Activated T-cell treated with anti-CD3 and anti-CD28 coated beads for 24 hours (primary cell): ENCODE measurements around the gene GZMM.

Source experiments
- DNase-seq: peaks from one replicate; pipeline ENCODE4 v3.0.0-alpha.2; 2020; ENCODE audit warnings: low read depth

The GZMM gene

DNA sequence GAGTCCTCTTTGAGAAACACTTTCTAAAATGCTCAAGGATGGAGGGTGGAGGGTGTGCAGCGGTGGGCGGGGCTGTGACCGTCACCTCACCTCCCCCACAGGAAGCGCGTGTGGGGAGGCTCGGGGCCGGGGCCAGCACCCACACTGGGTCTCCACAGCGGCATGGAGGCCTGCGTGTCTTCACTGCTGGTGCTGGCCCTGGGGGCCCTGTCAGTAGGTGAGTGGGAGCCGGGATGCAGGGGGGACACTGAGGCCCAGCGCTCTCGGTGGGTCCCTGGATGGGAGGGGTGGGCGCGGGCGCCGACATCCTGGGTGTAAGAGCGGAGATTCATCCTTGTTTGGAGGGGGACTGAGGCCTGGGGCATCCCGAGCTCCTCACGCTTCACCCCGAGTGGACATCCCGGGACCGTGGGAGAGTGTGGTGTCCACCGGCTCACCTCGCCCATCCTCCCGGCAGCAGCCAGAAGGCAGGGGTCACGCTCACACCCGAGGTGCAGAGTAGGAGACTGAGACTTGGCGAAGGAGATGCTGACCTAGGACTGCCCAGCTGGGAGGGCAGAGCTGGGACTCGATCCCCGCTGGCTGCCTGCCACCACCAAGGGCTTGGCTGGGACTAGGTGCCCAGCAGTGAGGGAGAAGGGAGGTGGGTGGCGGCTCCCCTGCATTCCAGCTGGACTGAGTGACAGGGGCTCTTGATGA, at the start of gene GZMM:
GZMM (plus strand) TSS at position 144 of the 699 bp plus-strand sequence; CDS start at position 163, 19 bp downstream.
- peak; percentile 62 for DNase-seq

DNA sequence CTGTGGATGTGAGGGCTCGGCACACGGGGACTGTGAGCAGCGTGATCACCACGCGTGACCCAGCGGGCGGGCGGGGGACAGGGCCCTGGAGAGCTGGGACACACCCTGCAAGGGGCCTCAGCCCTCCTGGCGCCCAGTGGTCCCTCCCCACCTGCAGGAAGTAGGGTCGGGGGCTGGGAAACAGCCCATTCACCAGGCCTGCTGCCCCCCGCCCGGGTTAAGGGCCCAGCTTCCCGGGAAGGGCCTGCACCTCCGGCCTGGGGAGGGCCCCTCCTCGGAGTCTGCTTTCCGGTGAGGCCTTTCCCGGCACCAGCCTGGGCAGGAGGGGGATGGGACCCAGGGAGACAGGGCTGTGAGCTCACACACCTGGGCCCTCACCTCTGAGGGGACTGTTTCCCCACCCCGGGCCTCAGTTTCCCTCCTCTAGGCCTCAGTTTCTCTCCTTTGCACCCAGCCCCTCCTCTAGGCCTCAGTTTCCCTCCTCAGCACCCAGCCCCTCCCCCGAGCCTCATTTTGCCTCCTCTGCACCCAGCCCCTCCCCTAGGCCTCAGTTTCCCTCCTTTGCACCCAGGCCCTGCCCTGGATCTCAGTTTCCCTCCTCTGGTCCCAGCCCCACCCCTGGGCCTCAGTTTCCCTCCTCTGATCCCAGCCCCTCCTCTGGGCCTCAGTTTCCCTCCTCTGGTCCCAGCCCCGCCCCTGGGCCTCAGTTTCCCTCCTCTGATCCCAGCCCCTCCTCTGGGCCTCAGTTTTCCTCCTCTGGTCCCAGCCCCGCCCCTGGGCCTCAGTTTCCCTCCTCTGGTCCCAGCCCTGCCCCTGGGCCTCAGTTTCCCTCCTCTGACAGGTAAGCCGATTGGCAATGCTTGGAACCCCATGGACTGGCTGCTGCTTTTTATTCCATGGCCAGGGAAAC, 49.4 kb upstream of the GZMM start:
- no peak for DNase-seq

DNA sequence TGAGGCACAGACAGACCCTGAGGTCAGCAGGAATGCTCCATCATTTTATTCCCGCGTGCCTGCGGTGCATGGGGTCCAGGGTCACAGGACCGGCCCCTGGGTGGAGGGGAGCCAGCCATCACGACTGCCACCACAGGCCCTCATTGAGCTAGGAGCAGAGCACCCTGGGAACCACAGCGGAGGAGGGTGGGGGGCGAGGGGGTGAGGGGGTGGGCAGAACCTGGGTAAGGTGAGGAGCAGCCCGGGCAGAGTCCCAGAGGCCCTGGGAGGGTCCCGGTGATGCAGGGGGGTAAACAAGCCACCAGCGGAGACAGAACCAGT, 48.8 kb upstream of the GZMM start:
- no peak for DNase-seq

DNA sequence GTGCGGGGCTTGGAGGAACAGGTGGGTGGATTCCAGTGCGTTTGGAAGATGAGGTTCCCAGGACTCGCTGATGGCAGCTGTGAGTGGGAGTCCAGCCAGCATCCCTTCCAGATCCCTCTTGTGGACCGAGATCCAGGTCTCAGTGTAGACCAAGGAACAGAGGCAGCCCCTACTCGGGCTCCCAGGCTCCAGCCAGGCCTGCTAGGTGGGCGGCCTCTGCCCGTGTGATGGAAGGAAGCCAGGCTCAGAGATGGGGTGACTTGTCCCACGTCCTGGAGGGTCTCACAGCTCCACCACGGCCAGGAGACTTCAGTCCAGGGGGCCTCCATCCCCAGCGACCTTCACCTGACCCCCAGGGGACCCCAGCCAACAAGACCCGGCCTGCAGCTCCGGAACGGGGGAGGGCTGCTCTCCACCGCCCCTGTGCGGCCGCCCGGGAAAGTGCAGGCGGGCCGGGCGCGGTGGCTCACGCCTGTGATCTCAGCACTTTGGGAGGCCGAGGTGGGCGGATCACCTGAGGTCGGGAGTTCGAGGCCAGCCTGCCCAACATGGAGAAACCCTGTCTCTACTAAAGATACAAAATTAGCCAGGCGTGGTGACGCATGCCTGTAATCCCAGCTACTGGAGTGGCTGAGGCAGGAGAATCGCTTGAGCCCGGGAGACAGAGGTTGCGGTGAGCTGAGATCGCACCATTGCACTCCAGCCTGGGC, 48.3 kb upstream of the GZMM start:
- no peak for DNase-seq

DNA sequence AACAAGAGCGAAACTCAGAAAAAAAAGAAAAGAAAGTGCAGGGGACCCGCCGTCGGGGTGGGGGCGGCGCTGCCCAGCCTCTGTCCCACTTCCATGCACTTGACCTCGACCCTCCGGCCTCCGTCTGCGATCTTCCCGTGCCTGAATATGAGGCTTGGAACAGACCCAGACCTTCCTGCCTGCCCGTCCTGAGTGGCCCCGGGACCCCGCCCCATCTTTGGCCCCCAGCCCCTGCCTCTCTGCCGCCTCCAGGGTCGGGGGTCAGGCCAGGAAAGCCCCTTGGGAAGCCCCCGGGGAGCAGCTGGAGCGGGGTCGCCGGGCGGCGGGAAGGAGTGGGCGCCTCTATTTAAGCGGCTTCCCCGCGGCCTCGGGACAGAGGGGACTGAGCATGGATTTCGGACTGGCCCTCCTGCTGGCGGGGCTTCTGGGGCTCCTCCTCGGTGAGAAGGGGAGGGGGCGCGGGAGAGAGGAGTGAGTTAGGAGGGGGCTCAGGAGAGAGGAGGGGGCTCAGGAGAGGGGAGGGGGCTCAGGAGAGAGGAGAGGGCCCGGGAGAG, 47.7 kb upstream of the GZMM start, which contains the start of gene MADCAM1:
MADCAM1 (plus strand) TSS at position 375 of the 554 bp plus-strand sequence; CDS start at position 389, 14 bp downstream.
- DNase-seq = no peak

DNA sequence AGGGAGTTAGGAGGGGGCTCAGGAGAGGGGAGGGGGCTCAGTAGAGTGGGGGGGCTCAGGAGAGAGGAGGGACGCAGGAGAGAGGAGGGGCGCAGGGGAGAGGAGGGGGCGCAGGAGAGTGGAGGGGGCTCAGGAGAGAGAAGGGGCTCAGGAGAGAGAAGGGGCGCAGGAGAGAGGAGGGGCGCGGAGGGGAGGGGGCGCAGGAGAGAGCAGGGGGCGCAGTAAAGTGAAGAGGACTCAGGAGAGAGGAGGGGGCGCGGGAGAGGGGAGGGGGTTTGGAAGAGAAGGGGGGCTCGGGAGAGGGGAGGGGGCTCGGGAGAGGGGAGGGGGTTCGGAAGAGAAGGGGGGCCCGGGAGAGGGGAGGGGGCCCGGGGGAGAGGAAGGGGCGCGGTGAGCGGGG, 46.9 kb upstream of the GZMM start:
- DNase-seq = no peak

DNA sequence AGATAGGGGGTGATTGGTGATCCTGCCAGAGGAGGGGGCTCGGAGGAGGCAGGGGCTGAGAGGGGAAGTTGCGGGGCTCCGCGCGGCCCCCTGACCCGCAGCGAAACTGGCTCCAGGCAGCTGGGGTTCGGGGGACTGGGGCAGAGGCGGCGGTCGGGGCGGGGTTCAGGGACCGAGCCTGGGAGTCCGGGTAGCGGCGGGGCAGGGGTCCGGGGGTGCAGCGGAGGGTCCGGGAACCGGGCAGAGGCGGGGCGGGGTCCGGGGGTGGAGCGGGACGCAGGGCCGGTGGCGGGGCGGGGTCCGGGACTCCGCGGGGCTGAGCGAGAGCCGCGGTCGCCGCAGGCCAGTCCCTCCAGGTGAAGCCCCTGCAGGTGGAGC, 46.4 kb upstream of the GZMM start:
- DNase-seq = no peak

DNA sequence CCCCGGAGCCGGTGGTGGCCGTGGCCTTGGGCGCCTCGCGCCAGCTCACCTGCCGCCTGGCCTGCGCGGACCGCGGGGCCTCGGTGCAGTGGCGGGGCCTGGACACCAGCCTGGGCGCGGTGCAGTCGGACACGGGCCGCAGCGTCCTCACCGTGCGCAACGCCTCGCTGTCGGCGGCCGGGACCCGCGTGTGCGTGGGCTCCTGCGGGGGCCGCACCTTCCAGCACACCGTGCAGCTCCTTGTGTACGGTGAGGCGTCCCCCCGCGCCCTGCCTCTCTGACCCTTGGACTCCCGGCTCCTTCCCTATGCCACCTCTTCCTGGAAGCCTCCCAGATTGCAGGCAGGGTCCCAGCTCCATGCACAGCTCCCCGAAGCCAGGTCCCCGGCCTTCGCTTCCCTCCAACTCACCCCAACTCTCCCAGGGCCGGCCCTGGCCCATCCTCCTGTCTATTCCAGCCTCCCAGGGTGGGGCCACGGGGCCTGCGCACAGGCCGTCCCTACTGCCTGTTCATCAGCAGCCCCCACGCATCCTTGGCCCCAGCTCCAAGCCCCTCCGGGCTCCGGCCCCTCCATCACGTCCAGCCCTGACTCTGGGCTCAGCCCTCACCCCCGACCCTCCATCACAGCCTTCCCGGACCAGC, 45.9 kb upstream of the GZMM start:
- no peak for DNase-seq

DNA sequence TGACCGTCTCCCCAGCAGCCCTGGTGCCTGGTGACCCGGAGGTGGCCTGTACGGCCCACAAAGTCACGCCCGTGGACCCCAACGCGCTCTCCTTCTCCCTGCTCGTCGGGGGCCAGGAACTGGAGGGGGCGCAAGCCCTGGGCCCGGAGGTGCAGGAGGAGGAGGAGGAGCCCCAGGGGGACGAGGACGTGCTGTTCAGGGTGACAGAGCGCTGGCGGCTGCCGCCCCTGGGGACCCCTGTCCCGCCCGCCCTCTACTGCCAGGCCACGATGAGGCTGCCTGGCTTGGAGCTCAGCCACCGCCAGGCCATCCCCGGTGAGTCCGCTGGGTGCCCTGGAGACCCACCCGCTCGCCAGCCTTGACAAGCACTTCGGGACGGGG, 45.4 kb upstream of the GZMM start:
- no peak for DNase-seq

DNA sequence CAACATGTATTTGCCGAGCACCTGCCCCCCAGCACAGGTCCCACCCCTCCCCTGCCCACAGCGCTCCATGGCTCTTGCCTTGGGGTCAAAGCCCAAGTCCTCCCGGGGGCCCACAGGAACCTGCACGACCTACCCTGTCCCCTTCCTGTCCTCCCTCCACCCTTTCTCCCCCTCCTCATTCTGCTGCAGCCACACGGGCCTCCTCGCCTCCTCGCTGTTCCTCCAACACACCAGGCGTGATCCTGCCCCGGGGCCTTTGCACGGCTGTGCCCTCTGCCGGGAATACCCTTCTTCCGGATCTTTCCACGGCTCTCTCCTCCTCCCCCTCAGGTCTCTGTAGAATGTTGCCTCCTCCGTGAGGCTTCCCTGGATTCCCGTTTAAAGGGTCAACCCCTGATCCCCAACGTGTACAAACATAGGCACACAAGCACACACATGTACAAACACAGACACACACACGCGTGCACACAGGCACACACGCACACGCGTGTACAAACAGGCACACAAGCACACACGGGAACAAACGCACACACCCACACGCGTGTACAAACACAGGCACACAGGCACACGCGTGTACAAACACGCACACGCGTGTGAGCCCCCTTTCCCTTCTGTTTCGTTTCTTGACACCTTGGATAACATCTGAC, 44.8 kb upstream of the GZMM start:
- DNase-seq = no peak

DNA sequence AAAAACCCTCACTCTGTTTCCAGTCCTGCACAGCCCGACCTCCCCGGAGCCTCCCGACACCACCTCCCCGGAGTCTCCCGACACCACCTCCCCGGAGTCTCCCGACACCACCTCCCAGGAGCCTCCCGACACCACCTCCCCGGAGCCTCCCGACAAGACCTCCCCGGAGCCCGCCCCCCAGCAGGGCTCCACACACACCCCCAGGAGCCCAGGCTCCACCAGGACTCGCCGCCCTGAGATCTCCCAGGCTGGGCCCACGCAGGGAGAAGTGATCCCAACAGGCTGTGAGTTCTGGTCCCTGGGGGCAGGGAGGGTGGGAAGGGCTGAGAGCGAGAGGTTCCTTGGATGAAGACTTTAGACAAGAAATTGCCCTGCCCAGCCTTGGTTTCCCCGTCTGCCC, 42.2 kb upstream of the GZMM start:
- no peak for DNase-seq

DNA sequence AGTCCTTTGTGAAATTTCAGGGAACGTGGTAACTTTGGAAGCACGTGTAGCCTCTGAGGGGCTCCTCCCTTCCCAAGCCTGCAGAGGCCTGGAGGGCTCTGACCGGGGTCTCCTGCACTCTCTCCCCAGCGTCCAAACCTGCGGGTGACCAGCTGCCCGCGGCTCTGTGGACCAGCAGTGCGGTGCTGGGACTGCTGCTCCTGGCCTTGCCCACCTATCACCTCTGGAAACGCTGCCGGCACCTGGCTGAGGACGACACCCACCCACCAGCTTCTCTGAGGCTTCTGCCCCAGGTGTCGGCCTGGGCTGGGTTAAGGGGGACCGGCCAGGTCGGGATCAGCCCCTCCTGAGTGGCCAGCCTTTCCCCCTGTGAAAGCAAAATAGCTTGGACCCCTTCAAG, 39.2 kb upstream of the GZMM start:
- no peak for DNase-seq

DNA sequence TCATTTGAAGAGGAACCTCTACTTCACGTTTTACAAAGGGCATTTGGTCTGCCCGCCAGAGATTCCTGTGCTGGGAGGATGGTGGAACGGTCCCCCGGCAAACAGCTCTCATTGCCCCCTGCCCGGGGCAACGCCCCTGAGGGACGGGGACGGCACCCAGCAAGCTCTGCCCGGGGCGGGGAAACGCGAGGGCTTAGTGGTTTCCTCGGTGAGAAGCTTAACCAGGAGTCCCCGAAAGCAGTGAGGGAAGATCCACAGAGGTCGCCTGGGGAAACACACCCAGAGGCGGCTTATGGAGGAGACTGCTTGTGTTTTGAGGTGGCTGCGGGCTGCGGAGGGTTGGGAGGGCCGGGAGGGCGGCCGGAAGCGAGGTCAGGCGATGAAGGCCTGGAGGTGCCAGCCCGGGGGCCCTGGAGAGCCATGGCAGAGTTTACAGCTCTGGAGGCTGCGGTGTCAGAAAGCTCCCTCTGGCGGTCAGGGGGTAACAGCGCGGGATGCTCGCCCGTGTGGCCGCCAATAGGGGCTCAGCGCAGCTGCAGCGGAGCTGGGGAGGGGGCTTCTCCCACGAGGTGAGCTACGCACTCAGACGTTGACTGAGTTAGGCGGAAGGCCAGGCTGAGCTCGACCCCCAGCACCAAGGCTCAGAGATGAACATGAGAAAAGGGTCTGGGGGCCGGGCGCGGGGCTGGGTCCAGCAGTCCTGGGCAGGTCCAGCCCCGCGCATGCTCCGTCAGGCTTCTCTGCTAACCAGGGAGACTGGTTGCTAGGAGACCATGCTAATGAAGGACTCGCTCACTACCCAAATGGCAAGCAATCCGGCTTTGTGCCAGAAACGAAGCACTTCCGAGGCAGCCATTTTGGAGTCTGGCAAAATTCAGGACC, 37.2 kb upstream of the GZMM start:
- peak; percentile 92 for DNase-seq

DNA sequence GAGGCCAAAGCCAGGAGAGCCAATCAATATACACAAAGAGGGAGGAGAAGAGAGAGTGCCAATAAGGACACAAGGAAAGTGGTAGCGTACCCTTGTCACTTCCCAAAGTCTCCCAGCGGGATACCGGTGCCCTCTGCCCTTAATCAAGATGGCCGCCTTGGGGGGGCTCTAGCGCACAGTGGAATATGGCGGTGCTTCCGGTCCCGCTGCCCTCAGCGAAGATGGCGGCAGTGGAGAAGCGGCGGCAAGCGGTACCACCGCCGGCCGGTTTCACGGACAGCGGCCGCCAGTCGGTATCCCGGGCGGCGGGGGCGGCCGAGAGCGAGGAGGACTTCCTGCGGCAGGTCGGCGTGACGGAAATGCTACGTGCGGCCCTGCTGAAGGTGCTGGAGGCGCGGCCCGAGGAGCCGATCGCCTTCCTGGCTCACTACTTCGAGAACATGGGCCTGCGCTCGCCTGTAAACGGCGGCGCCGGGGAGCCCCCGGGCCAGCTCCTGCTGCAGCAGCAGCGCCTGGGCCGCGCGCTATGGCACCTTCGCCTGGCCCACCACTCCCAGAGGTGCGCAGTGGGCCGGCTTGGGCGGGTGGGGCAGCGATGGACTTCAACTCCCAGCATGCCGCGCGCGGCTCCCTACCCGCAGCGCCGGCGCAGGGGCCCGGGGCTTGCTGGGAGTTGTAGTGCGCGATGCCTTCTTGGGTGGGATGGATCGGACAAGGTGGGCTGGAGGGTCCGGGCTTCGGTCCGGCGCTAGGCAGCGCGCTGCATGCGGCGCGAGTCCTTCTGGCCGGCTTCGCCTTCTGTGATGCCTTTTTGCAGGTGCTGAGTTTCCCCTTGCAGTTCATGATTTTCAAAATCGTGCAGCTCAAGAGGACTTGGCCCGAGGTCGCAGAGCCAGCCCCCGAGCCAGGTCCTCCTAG, 36.3 kb upstream of the GZMM start, which contains the start of gene TPGS1:
TPGS1 (plus strand) TSS at position 212 of the 918 bp plus-strand sequence; CDS start at position 222, 10 bp downstream.
- peak; percentile 68 for DNase-seq

DNA sequence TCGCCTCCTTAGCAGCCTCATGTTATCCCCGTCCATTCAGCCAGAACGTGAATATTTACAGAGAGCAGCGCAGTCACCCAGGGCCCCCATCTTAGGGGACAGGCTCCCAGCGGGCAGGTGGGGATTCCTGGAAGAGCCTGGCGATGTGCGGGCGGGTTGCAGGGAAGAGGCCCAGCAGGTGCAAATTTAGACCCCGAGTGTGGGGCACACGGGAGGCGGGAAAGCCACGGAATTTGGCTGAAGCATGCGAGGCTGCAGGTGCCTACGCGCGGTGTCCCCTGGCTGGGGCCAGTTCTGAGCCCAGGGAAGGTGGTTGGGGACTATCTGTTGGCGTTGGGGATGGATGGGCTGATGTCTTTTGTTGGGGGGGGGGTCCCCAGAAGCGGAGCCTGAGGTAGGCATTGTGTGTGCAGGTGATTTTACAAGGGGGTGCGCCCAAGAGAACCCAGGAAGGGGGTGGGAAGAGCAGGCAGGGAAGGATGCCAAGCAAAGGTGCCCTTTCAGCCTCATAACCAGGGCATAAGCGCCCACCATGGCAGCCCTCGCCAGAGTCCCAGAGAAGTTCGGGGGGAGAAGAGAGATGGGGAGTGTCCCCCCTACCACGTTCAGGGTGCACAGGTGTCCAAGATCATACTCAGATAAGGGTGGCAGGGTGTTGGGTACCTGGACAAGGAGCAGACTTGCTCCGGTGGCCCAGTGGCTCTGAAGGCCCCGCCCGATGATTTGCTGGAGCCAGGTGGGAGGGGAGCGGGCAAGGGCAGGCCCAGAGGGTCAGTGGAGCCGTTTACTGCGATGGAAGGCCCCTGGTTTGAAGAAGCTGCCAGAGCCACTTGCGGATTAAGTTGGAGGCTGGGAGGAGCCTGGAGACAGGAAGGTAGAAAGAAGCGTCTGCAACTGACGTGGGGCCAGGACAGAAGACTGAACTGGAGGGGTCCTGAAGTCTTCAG, 35.4 kb upstream of the GZMM start:
- no peak for DNase-seq

DNA sequence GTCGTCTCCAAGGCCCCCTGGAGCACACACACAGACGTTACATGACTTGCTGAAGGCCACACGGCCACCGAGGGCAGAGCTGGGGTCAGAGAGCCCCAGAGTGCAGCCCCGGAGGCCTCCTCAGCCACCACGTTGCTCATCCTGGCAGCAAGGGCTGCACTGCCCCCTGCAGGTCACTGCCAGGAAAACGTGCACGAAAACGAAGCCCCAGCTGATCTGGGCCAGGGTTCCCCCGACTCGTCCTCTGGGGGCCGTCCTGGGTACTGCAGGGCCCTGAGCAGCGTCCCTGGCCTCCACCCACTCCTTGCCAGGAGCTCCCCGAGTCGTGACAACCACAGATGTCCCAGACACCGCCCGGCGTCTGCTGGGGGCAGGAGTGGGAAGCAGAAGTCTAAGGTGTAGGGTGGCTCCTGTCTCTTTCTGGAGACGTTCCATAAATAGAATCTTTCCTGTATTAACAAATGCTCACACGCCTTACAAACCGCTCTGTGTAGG, 33.2 kb upstream of the GZMM start:
- DNase-seq = peak; percentile 90

DNA sequence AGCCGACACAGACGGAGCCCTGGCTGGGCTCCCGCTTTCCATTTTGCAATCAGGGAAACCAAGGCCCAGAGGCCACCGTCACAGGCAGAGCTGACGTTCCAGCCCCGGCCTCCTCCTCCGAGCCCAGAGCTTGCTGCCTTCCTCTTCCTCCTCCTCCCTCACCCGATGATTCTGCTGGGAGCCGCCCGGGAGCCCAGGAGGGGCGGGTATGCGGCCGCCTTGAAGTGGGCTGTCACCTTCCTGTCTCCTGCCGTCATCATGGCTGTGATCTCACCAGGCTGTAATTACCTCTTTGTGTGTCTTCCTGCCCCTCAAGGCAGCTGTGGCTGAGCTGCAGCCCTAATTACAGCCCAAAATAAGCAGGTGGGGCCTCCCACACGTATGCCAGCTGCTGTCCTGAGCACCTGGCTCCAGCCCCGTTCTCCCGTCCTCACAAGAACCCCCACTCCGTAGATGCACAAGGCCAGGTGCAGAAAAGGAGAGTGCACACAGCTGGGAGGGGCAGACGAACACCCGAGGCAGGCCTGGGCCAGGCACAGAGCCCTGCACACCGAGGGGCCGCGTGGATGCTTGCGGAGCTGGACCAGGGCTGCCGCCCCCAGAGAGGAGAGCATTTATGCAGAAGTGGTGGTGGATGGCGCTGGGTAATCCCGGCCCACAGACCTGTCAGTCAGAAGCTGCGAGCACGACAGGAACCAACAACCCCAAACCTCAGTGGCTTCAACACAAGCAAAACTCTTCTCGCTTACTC, 32.6 kb upstream of the GZMM start:
- DNase-seq = peak; percentile 66
